HCEC 1CT (cell line): ENCODE results near the gene ATP8A2.

Experiments
- DNase-seq: peaks from one replicate; pipeline ENCODE4 v3.0.0-alpha.2; 2017

ATP8A2 gene

DNA sequence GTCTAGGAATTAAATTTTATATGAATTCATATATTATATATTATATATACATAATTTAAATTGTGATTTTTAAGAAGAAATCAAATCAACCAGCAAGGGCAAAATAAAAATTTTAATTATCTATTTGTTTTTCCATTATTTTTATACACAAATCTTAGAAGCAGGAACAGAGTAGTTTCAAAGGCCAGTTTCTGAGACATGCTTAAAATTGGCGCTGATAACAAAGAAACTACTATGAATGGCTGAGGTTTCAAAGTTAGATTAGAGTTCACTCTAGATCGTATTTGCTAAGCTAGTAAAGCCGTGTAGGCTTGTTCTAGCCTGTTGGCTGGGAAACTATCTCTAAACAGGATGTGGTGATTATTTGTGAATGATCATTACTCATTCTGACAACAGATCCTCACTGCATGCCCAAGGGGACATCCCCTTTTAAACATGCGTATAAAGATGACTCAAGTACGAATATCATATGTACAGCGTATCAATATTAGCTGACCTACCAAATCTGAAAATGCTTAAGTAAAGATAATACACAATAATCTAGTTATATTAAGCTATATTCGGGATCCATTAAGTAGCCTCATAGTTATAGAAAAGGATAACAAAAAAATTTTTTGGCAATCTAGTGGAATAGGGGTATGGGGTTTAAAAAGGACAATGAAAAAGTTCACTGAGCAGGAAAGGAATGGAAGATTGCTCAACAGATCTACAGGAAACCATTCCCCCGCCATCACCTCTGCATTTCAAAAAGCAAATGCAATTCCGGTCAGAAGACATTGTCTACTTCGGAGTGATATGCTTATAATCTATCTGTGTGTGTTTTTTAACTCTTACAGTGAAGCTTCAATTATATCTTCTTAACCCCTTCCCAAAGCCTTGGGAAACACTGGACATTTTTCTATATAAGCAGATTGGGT is 529.9 kb downstream of the ATP8A2 start:
- no peak for DNase-seq

DNA sequence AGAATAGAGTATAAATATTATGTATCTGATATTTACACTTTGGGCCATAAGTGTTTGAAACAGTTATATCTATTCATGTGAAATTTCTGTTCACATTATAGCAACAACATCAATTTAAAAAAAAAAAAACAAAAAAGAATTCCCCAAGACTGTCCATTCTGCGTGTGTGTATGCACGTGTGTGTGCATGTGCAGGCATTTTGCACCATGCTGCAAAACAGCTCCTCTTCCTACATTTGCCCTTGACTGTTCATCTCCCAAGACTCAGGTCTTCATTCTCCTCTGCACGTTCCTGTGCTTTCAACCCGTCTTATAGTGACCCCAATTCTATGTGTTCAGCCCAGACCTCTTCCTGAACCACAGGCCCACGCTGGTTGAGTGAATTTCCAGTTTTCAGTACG is 530.7 kb downstream of the ATP8A2 start:
- DNase-seq = no peak

DNA sequence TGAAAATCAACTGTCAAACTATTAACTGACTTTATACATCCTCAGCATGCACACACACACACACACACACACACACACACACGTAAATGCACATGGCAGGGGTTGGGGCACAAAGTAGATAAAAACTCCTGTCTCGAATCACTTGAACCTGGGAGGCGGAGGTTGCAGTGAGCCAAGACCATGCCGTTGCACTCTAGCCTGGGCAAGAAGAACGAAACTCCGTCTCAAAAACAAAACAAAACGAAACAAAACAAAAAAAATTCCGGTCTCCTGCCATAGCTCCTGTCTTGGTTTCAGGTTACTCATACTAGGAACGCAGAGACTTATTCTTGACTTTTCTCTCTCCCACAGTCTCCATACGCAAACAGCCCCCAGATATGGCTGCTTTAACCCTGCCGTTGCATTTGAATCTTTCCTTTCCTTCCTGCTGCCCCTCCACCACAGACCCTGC is 531.1 kb downstream of the ATP8A2 start:
- no peak for DNase-seq

DNA sequence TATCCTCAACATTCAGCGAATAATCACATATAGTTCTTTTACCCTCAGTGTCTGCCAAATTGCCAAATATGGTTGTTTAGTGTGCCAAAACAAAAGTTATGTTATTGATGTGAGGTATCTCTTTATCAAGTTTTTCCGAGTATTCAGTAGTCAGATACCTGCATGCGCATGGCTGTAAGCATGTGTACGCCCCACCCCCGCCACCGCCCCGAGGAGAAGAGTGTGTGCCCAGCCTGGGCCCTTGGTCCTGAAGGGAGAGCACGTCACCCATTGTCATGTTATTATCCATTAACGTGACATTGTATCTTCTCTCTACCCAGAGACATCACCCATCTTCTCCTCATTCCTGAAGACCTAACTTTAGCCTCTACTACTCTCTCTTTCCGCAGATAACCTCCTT is 533.1 kb downstream of the ATP8A2 start:
- no peak for DNase-seq

DNA sequence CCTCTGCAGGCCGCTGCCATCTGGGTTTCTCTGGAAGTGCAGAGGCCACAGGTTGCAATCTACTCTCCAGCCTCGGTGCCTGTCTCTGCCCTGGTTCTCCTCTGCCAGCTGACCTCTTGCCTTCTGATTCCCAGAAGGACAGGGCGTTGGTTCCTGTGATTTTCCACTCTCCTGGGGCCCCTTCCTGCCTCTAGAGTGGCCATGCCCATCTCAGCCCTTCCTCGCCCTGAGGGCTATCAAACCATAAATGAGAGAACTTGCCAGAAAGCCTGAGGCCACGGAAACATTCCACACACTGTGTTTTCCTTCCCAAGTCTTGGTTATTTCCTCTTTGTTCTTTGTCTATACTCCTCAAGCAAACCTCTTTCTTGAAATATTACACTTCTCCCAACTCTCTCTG is 533.8 kb downstream of the ATP8A2 start:
- DNase-seq = no peak

DNA sequence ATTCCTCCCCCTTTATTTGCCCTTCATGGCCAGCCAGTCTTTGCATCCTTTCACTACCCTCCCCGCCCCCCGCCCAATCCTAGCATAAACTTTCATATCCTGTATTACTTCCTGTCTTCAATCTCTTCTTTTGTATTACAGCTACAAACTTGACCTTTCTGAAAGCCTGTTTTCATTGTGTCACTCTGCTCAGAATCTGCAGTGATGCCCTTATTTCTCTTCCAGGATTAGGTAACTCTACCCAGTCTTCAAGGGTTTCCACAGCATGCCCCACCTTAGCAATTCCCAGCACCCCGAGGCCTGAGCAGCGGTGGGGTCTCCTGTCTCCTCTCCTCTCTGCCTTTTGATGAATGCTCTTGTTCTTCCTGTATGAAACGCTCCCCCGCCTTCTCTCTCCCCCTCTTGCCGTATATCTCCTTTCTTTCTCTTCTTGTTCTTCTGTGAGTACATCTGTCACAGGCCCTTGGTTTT is 534.5 kb downstream of the ATP8A2 start:
- no peak for DNase-seq

DNA sequence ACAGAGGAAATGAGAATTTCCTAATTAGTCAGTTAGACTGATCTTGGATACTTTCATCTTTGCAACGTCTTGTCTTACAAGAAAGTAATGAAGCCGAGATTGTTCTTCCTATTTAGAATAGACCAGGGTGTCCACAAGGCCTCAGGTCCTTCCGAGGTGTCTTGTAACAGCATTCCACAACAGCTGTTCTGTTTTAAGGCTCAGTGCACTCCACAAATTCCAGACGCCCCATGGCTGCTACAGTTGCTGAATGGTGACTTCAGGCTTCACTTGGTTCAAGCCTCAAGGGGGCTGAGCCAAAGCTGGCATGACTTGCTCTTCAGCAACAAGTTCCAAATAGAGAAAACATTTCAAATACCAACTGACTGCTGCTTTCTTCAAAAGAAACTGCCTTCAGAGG is 536.6 kb downstream of the ATP8A2 start:
- DNase-seq = no peak

DNA sequence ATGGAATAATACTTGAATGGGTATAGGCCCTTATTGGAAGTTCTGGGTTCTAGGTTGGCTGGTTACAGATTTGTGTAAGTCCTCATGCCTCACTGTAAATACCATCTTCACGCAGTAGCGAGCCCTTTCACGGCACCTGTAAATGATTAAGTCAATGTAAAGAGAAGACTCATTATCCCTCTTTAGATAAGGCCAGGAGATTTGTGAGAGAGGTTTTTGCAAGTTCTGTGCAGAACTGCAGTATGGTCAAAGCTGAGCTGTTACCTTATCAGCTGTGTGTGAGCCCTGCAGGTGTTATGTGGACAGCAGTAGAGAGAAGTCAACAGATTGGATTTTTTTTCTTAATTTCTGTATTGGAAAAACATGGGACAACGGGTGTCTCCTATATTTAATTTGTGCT is 538.5 kb downstream of the ATP8A2 start:
- DNase-seq = no peak

DNA sequence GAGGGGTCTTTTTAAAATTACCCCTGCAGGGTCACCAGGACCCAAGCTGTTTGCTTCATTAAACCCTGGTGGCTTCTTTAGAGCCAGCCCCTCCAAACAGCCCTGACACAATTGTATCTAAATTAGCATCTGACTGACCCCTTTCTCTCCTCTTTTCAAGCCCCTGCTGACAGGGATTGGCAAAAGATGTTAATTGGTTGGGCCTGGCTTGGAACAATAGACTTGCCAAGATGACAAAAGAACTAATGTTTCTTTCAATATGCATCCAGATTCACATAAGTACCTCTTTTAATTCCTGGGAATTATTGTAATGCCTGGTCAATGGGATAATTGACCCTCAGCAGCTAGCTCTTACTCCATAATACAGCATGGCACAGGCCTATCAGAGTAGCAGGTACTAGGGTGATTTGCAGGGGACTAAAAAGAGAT is 539.2 kb downstream of the ATP8A2 start:
- no peak for DNase-seq

DNA sequence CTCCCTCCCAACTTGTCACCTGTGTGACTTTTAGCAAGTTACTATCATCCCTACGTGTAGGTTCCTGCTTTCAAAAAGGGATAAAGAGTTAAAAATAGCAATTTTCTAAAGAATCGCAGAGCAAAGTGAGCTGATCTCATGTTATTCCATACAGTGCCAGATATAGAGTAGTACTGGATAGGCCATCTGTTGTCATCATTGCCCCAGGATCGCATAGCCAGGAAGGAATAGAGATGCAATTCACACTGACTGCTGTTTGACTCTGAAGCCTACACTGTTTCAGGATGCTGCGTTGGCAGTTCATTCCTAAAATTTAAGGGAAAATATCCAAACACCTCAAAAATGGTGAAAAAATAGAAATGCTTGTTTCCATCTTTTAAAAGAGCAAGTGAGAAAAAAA is 541.2 kb downstream of the ATP8A2 start:
- no peak for DNase-seq

DNA sequence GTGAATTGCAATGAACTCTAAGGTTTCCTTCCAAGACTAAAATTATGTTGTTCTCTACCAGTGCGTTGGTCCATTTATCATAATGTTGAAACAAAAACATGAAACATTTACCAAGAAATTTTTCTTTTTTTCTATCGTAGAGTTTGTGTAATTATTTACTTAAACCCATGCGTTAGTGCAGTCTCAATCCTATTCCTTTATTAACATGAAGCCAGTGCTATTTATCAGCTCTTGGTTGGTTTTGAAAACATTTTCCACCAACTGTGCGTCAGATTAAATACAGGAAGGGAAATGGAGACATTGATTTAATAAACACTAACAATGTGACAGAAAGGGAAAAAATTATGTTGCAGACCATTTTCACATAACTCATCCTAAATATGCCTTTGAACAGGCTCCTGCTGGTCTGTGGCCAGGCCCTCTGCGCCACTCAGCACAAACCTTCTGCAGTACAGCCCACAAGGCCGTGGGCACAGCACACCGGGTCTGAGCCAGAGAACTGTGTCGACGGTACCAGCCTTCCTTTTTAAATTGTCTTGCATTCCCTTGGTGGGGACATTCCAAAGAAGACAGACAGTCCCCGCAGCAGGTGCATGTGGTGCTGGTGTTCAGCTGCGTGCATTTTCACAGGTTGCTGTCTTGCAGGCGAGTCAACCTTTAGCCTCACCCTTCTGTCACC is 544.2 kb downstream of the ATP8A2 start:
- DNase-seq = no peak

DNA sequence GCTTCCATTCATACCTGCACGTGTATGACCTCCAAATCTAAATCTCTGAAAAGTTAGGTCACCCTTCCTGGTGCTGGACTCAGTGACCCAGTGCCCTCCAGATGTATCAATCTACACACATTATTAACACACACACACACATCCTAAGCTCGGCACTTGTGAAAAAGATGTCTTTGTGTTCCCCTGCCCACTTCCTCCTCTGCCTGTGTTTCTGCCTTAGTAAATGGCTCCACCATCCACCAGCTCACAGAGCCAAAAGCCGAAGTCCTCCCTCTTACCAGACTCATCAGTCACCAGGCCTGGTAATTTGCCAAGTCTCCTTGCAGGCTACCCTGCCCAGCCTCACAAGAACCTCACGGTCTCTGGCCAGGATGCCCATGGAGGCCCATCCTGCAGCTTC is 548.5 kb downstream of the ATP8A2 start:
- no peak for DNase-seq

DNA sequence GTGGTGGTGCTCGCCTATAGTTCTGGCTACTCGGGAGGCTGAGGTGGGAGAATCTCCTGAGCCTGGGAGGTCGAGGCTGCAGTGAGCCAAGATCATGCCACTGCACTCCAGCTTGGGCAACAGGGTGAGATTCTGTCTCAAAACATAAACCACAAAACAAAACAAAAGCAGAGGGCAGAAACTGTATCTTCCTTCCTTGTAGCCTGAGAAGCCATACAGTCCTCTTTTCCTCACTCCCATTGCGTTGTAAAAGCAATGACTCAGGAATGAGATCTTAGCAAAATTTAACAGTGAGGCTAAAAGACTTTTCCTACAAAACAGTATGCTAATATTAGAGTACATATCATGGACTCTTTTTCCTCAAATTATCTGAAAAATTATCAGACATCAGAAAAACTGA is 549.2 kb downstream of the ATP8A2 start:
- DNase-seq = no peak

DNA sequence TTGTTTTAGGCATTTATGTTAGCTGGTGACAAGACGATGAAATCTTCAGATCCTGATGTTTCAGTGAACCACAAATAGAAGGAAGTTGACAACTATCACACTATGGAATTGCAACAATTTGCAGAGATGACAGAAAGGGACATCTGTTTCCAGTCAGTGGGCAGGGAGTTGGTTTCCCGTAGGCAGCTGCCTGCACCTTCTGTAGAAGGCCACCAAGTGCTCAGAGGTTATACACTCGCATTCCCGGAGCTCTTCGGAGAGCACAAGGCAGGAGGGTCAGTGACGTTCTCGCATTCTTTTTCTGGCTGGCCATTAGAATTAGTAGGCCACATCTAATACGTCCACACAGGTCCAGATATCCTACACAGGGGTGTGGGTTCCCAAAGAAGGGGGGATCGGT is 550.6 kb downstream of the ATP8A2 start:
- no peak for DNase-seq

DNA sequence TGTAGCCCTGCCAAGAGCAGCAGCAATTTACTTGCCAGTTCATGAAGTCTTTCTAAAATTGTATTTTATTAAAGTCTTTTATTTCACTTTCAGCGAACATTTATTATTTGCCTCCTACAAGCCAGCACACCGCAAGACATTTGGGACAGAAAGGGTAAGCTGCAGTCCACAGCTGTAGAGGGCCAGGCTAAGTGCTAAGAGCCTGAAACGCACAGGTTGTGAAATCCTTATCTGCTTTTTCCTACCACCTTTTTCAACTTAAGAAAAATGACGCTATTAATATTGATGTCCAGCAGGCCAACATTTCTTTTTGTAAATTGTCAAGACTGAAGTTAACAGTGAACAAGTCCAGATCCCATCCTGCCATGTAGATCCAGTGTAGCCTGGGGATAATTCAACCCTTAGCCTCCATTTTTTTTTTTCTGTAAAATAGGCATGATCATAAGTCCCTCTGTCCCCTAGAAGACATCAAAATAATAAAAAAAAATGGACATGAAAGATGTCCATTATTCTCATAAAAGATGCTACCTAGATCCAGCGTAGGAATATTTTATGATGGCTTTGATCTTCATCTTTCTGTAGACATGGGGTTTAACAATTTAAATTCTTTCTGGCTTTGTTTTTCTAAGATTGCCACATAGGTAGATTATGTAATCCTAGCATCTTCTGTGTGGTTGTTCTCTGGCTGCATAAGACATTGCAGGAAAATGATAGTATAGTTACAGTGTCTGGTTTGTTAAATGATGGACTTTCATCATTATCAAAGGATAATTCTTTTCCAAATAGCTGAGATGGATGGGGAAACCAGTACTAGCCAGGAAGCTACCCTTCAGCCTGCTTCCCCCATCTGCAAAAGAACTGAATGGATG is 551.7 kb downstream of the ATP8A2 start:
- no peak for DNase-seq

DNA sequence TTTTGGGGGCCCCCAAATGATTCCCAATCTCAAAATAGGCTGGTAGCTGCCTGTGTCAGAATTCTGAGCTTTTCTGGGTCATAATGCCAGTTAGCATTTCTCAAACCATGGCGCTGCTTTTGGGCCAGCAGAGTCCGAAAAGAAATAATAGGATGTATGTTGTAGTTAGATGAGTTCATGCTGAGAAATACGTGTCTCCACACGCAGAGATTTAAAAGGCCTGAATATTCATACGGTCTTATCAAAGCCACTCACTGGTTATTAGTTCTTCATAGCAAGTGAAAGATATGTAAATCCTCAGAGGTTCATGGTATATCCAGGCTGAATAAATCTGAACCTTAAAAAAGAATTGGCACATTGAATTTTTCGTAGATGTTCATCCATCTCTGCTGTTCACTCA is 555.6 kb downstream of the ATP8A2 start:
- no peak for DNase-seq

DNA sequence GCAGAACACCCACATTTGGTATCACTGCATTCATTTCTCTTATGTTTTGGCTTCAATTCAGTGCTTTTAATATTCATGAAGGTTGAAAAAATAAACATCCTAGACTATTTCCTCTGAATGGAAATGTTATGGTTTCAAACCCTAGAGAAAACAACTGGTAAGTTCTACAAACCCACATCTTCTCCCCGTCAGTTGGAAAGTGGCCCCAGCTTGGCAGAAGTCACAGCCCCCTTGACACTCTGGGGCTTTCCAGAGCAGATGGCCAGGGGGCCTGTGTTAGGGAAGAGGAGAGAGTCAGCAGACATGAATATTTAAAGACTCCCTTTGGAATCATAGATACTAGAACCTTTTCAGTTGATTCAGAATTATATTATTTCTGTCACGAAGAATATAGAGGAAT is 556.2 kb downstream of the ATP8A2 start:
- DNase-seq = no peak

DNA sequence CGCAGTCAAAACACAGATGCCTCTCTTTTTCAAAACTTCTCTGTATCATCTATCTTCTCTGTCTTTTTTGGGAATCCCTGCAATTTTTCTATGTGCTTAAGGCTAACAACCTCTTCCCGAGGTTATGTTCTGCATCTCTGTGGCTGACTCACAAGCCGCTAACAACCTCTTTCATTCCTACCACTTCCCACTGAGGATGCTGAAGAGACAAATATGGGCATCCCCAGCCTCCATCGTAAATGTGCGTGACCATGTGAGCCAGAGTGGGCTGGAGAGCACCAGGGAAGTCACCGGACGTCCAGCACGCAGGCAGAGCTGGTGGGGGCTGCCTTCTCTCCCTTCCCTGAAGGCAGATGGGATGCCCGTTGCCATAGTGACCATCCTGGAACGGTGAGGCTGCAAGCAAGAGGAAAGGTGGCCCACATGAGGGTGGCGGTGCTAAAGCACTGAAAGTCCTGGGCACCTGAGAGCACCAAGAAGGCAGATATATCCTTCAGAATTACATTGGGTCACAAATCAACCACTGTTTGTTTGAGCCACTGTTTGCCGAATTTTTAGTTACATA is 557.2 kb downstream of the ATP8A2 start:
- no peak for DNase-seq

DNA sequence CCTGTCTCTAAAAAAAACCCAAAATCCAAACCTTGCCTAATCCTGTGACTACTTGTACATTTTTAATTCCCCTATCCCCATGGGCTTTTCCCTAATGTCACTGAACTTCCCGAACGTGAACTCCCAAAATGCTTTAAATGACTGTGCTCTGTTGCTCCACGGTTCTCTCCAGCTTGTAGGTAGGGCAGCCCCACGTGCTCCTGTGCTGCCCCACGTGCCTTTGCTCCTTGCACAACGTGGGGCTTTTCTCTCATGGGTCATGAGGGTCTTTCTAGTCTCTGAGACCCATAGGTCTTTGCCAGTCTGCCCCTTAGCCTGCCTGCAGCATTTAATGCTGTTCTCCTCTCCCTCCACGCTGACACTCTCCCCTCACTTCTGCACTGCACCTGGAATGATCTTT is 558.0 kb downstream of the ATP8A2 start:
- DNase-seq = no peak

DNA sequence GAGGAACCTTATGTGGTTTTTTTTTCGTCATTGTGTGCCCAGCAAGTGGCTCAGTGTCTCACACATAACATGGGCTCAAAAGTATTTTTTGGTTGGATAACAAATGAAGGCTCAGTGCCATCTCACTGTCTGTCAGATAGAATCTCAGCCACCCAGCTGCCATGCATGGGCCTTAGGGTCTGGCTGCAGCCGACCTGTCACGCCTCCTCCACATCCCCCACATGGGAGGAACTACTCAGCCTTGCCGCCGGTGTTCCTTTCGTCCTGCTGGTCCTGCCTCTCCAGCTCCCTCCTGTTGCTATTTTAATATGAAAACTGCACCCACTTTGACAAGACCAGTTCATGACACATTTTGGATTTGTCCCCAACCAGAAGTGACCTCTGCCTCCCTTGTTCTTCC is 558.9 kb downstream of the ATP8A2 start:
- DNase-seq = no peak

DNA sequence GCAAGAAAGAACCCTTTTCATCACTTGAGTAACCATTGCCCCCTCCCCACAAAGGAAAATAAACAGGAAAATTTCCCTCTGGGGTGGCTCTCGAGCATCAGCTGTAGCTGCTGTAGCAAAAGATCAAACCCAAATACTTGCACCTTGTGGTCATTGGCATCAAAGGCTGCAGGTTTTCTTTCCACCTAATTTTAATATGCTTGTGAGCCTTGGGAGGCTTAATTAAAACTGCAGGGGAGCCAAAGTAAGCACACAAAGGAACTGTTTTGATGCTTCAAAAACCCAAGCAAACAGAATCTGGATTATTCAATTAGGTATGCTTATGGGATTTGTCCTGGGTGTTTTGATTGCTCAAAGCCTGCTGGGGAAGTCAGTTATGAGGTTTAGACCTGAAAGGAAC is 560.6 kb downstream of the ATP8A2 start:
- no peak for DNase-seq

DNA sequence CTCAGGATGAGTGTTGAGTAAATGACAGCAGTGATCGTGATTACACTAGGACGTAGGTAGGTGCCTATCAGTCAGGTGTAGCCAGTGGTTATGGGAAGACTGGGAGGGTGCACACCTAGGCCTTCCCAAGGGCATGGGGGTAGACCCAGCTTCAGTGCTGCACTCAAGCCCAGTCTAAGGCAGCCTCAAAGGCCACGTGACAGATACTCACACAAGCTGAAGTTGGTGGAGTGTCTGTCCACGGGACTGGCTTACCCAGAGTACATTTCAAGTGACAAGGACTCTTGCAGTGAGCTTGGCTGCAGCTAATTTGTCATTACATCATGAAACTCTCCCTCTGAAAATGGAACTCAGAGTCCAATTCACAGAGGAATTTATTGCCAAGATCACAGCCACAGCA is 561.7 kb downstream of the ATP8A2 start:
- DNase-seq = no peak

DNA sequence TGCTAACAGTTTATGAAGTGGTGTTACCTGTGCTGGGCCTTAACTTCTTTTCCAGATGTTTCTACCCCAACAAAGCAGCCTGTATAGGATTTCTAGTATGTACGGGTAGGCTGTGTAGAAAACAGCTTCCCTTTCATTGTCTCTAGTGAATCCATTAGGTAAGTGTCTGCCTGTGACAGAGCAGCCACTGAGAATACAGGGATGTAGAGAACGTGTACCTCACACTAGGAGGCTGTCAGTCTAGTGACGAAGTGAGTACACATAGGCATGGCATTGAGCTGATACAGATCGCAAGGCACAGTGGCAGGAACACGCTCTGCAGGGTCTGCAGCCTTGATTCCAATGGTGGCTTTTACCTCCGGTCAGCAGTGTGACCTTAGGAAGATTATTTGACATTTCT is 562.4 kb downstream of the ATP8A2 start:
- DNase-seq = no peak
